GM23338 (cell line): ENCODE results near the gene IQCK.

ENCODE experiments used
- CREB1 ChIP-seq: fragments of 250-450 bp; sonication (Bioruptor Pico); IDR thresholded peaks from 2 replicates; pipeline ENCODE4 v1.5.0; 2020; ENCODE audit warnings: low read depth, mild to moderate bottlenecking, moderate library complexity
- CTCF ChIP-seq, 2 experiments: fragments of 200-600 bp in 1 of 2; sonication (generic) in 1 of 2; conservative IDR thresholded peaks; 2 replicates each; pipeline versions ENCODE4 v1.5.1 to v1.6.1; 2016 to 2017; ENCODE audit warnings: antibody characterized with exemption in 2 of 2, low read depth in 2 of 2, mild to moderate bottlenecking in 2 of 2, moderate library complexity in 1 of 2
- EZH2 ChIP-seq: fragments of 200-600 bp; sonication (generic); IDR thresholded peaks from one replicate; pipeline ENCODE4 v1.8.0; 2017; ENCODE audit warnings: antibody characterized with exemption, mild to moderate bottlenecking, low read depth; ENCODE audit not compliant: unreplicated experiment
- EZH2phosphoT487 ChIP-seq: fragments of 200-600 bp; sonication (generic); IDR thresholded peaks from one replicate; pipeline ENCODE4 v1.8.1; 2018; ENCODE audit warnings: antibody characterized with exemption; ENCODE audit not compliant: unreplicated experiment
- JUNB ChIP-seq: IDR thresholded peaks from one replicate; pipeline ENCODE4 v1.6.1; 2016; ENCODE audit warnings: antibody characterized with exemption; ENCODE audit not compliant: unreplicated experiment
- NANOG ChIP-seq: IDR thresholded peaks from 2 replicates; pipeline ENCODE4 v1.6.1; 2016; ENCODE audit warnings: antibody characterized with exemption, borderline replicate concordance
- POLR2AphosphoS5 ChIP-seq: IDR thresholded peaks from 2 replicates; pipeline ENCODE4 v1.6.1; 2016; ENCODE audit warnings: antibody characterized with exemption, low read depth
- REST ChIP-seq: IDR thresholded peaks from one replicate; pipeline ENCODE4 v1.6.1; 2018; ENCODE audit warnings: antibody characterized with exemption; ENCODE audit not compliant: unreplicated experiment
- ZNF114 ChIP-seq: fragments of 250-450 bp; sonication (Bioruptor Pico); IDR thresholded peaks from 2 replicates; pipeline ENCODE4 v1.5.0; 2020; ENCODE audit warnings: mild to moderate bottlenecking, moderate library complexity
- ZNF462 ChIP-seq: fragments of 250-450 bp; sonication (Bioruptor Pico); IDR thresholded peaks from 2 replicates; pipeline ENCODE4 v1.5.0; 2020; ENCODE audit warnings: mild to moderate bottlenecking, moderate library complexity
- TF ChIP-seq, protein P1 (sequence below): IDR thresholded peaks from 2 replicates; pipeline ENCODE4 v1.6.1; 2016; ENCODE audit warnings: antibody characterized with exemption

DNA sequence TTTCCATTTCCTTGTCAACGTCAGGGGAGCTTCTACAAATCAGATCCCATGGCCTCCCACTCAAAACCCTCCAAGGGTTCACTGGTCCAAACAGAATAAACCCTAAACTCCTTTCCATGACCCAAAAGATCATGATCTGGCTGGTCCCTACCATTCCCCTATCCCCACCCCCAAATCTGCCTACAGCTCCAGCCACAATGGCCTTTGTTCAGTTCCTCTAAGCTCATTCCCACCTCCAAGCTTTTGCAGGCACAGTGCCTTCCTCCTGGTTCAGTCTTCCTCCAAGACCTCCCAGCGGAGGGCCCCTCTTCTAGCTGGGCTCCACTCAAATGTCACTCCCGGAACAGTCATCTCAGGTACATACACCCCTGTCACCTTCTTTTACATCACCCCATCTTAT is 164.6 kb downstream of the IQCK start:
- TF ChIP-seq CTCF (conservative IDR thresholded peaks at IDR 0.05; ENCODE audit: low read depth in 2 of 2) (no peak), POLR2AphosphoS5 (no peak), JUNB (no peak), EZH2phosphoT487 (no peak), ZNF114 (no peak), REST (no peak), EZH2 (no peak), CREB1 (CRISPR knock-in tag) (no peak), NANOG (no peak), ZNF462 (CRISPR knock-in tag) (no peak)
- TF ChIP-seq, protein P1, sequence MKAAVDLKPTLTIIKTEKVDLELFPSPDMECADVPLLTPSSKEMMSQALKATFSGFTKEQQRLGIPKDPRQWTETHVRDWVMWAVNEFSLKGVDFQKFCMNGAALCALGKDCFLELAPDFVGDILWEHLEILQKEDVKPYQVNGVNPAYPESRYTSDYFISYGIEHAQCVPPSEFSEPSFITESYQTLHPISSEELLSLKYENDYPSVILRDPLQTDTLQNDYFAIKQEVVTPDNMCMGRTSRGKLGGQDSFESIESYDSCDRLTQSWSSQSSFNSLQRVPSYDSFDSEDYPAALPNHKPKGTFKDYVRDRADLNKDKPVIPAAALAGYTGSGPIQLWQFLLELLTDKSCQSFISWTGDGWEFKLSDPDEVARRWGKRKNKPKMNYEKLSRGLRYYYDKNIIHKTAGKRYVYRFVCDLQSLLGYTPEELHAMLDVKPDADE = no peak
